B cell (primary cell): ENCODE data around the gene TSEN34. TPM values are rescaled to one million over a fixed set of nuclear protein-coding genes. Genes with fewer than 3 reads are reported as not detected.
A peak's percentile ranks its signal among the peaks of the same experiment; 100 is the strongest.

Source experiments
- ATAC-seq: fragments of 200-7000 bp; cut with Tn5 transposase; one replicate; pipeline ENCODE4 v1.10.0; 2021; ENCODE audit warnings: low read depth, mild to moderate bottlenecking, moderate number of reproducible peaks, moderate library complexity
- CTCF ChIA-PET: fragments of 350-600 bp; sonication (Branson Sonifier 250); formaldehyde crosslinking; loops from one replicate; lab custom pipeline; 2021; ENCODE audit warnings: antibody characterized with exemption, inconsistent platforms; lab: Charles Lee
- POLR2A ChIA-PET: fragments of 350-600 bp; sonication (Branson Sonifier 250); formaldehyde crosslinking; loops from one replicate; lab custom pipeline; 2021; ENCODE audit warnings: antibody characterized with exemption; lab: Charles Lee
- DNase-seq: peaks from one replicate; pipeline ENCODE4 v3.0.0; 2013
- H2AFZ ChIP-seq: 2 replicates; pipeline ENCODE4 v1.6.1; 2012; ENCODE audit warnings: mild to moderate bottlenecking, low read depth, low read length; ENCODE audit not compliant: insufficient read depth, poor library complexity, severe bottlenecking
- H3K27ac ChIP-seq, 2 donors: 1 replicate in 1 of 2; 2 replicates in 1 of 2; pipeline ENCODE4 v1.5.1; 2012 to 2013; ENCODE audit warnings: low read length in 2 of 2, mild to moderate bottlenecking in 2 of 2, moderate library complexity in 1 of 2
- H3K27me3 ChIP-seq, 4 experiments: fragments of 200-600 bp in 1 of 4; sonication (generic) in 1 of 4; replicated peaks in 1 of 4; 1 replicate in 2 of 4; 2 replicates in 2 of 4; pipeline versions ENCODE4 v1.6.1 to v1.7.0; 2013 to 2016; ENCODE audit warnings: low read length in 3 of 4, mild to moderate bottlenecking in 2 of 4, mixed read lengths in 1 of 4, moderate library complexity in 1 of 4; ENCODE audit not compliant: insufficient read depth in 4 of 4, control insufficient read depth in 3 of 4; ENCODE audit errors: control extremely low read depth in 1 of 4
- H3K36me3 ChIP-seq, 2 experiments: replicated peaks in 1 of 2; 1 replicate in 1 of 2; 2 replicates in 1 of 2; pipeline versions ENCODE4 v1.6.1 to v1.7.1; 2013; ENCODE audit warnings: low read length in 1 of 2; ENCODE audit not compliant: insufficient read depth in 2 of 2, control insufficient read depth in 1 of 2; ENCODE audit errors: control extremely low read depth in 1 of 2, extremely low read depth in 1 of 2
- H3K4me1 ChIP-seq, 2 donors: fragments of 200-600 bp in 1 of 2; sonication (generic) in 1 of 2; 1 replicate in 1 of 2; 2 replicates in 1 of 2; pipeline versions ENCODE4 v1.5.1 to v1.6.1; 2013 to 2017; ENCODE audit warnings: low read length in 2 of 2; ENCODE audit not compliant: control insufficient read depth in 2 of 2, insufficient read depth in 2 of 2
- H3K4me2 ChIP-seq: replicated peaks from 2 replicates; pipeline ENCODE3; 2012; ENCODE audit warnings: mild to moderate bottlenecking, low read depth, low read length; ENCODE audit not compliant: poor library complexity, severe bottlenecking
- H3K4me3 ChIP-seq, 5 experiments: fragments of 200-600 bp in 1 of 5; sonication (generic) in 1 of 5; 1 replicate in 3 of 5; 2 replicates in 2 of 5; pipeline versions ENCODE4 v1.5.1 to v1.7.0; 2011 to 2016; ENCODE audit warnings: low read length in 4 of 5, mild to moderate bottlenecking in 4 of 5, low read depth in 2 of 5, control low read depth in 1 of 5, moderate library complexity in 1 of 5; ENCODE audit not compliant: insufficient read depth in 1 of 5; ENCODE audit errors: control extremely low read depth in 1 of 5, extremely low read depth in 1 of 5
- H3K79me2 ChIP-seq: fragments of 200-600 bp; sonication (generic); one replicate; pipeline ENCODE4 v1.6.0; 2016; ENCODE audit warnings: low read length; ENCODE audit not compliant: control insufficient read depth, insufficient read depth
- H3K9ac ChIP-seq: fragments of 200-600 bp; sonication (generic); 2 replicates; pipeline ENCODE4 v1.6.1; 2017; ENCODE audit warnings: mild to moderate bottlenecking, low read length, moderate library complexity
- H3K9me3 ChIP-seq, 3 donors: one replicate each; pipeline versions ENCODE4 v1.6.1 to v1.7.1; 2013; ENCODE audit warnings: low read length in 2 of 3; ENCODE audit not compliant: control insufficient read depth in 2 of 3, insufficient read depth in 1 of 3; ENCODE audit errors: control extremely low read depth in 1 of 3
- H4K20me1 ChIP-seq: 2 replicates; pipeline ENCODE4 v1.6.0; 2012; ENCODE audit warnings: mild to moderate bottlenecking, low read length; ENCODE audit not compliant: insufficient read depth, control insufficient read depth, poor library complexity, severe bottlenecking
- H3K27ac Mint-ChIP-seq: one replicate; pipeline ENCODE4 v1.8.0; 2021; ENCODE audit warnings: mixed read lengths
- H3K27me3 Mint-ChIP-seq: one replicate; pipeline ENCODE4 v1.8.0; 2021; ENCODE audit warnings: mixed read lengths
- H3K4me1 Mint-ChIP-seq: one replicate; pipeline ENCODE4 v1.8.0; 2021; ENCODE audit warnings: mixed read lengths
- H3K4me3 Mint-ChIP-seq: one replicate; pipeline ENCODE4 v1.8.0; 2021; ENCODE audit warnings: mixed read lengths
- H3K9me3 Mint-ChIP-seq: one replicate; pipeline ENCODE4 v1.8.0; 2022; ENCODE audit warnings: mixed read lengths; ENCODE audit not compliant: insufficient read depth
- EZH2 ChIP-seq: IDR thresholded peaks from 2 replicates; pipeline ENCODE4 v1.6.1; 2012; ENCODE audit warnings: borderline replicate concordance, low read depth, mild to moderate bottlenecking, moderate library complexity, low read length; ENCODE audit not compliant: insufficient read depth, poor library complexity, severe bottlenecking
- WGBS: methylation state at CpG from one replicate; pipeline ENCODE4 v1.1.5; 2013; ENCODE audit warnings: missing lambda C conversion rate; ENCODE audit not compliant: insufficient coverage; 5-methylcytosine and 5-hydroxymethylcytosine counted together
- intact Hi-C: fragments of 100-400 bp; cut with micrococcal nuclease; formaldehyde crosslinking; loops from one replicate; pipeline ENCODE4 v1.10.0; 2022
- polyA plus RNA-seq: library from polyadenylated mRNA; depleted of rRNA; stranded (reverse); fragments of >200 nt; gene quantifications from 2 replicates; pipeline ENCODE4 v1.2.3, GENCODE V29; 2012
- total RNA-seq, 2 donors: library from RNA; stranded (reverse); fragments of 120-200 nt in 1 of 2; gene quantifications; 1 replicate in 1 of 2; 2 replicates in 1 of 2; pipeline versions ENCODE4 v1.2.3 to v1.2.4, GENCODE V29; 2013 to 2022
- TF ChIP-seq, protein P1 (sequence below): fragments of 200-600 bp; IDR thresholded peaks from one replicate; pipeline ENCODE4 v1.8.0; 2022; ENCODE audit warnings: antibody characterized with exemption, mild to moderate bottlenecking

Gene TSEN34
- total and polyA plus RNA-seq, 2 donors (not counting 1 experiment from before 2014, with no cell fraction given), result 17.6 to 25.1 TPM

DNA sequence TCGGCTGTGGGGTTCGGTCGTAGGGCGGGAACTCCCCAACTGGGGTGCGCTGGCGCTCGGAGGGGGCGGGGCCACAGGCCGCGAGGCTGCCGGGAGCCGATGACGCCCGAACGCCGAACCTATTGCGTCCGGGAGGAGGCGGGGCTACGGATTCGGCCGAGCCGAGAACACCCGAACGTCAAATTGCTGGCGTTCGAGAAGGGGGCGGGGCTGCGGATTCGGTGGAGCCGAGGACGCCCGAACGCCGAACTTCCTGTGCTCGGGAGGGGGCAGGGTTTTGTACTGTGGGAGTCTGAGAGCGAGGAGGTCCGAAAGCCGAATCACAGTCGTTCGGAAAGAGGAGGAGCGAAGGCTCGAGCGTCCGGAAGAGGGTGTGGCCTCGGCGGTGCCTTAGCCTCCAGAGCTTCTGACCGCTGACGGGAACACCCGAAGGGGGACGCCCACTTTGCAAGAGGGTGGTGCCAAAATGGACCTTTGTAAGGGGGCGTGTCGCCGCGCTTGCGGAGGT, 551 bp upstream of the TSEN34 start:
- Histone ChIP-seq H4K20me1 (peaks cover 19% of the 10 kb centered on the region), H2AFZ (peak overlapping the region; percentile 86), H3K27ac (peak overlapping the region; percentile 96 to 99), H3K4me3 (peak overlapping the region; percentile 27 to 87 (median 81)), H3K4me1 (peaks cover 18 to 22% of the 10 kb centered on the region in 2 donors), H3K36me3 (peaks cover 0 to 22% of the 10 kb centered on the region in 2 experiments), H3K9me3 (no peaks in the 10 kb centered on the region), H3K4me2 (peak overlapping the region; percentile 99), H3K79me2 (peaks cover 20% of the 10 kb centered on the region), H3K27me3 (no peaks in the 10 kb centered on the region), H3K9ac (peak overlapping the region; percentile 83)
- Mint-ChIP-seq H3K4me1 (peaks cover 32% of the 10 kb centered on the region), H3K27me3 (no peaks in the 10 kb centered on the region), H3K4me3 (peak overlapping the region; percentile 94), H3K9me3 (no peaks in the 10 kb centered on the region), H3K27ac (peak overlapping the region; percentile 99)
- TF ChIP-seq, protein P1, sequence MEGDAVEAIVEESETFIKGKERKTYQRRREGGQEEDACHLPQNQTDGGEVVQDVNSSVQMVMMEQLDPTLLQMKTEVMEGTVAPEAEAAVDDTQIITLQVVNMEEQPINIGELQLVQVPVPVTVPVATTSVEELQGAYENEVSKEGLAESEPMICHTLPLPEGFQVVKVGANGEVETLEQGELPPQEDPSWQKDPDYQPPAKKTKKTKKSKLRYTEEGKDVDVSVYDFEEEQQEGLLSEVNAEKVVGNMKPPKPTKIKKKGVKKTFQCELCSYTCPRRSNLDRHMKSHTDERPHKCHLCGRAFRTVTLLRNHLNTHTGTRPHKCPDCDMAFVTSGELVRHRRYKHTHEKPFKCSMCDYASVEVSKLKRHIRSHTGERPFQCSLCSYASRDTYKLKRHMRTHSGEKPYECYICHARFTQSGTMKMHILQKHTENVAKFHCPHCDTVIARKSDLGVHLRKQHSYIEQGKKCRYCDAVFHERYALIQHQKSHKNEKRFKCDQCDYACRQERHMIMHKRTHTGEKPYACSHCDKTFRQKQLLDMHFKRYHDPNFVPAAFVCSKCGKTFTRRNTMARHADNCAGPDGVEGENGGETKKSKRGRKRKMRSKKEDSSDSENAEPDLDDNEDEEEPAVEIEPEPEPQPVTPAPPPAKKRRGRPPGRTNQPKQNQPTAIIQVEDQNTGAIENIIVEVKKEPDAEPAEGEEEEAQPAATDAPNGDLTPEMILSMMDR, result no peak
- no peak for TF ChIP-seq EZH2
- ChIA-PET POLR2A (interaction anchor here (0.6 to 4.5 kb wide), 8 partner anchors 11 to 258 kb away, joined by 3 to 73 read pairs (median 4); partner anchors contain the start of genes CNOT3, LENG1, LENG8 and PRPF31), CTCF (interaction anchor here (0.6 to 4.7 kb wide), 5 partner anchors 10 to 79 kb away, joined by 3 to 50 read pairs (median 6); partner anchors contain the start of genes LENG1, RPS9 and TMC4)
- DNase-seq, result peak; percentile 100
- intact Hi-C loops, result loop anchor here (1.0 kb wide), 6 partner anchors 10 to 274 kb away; partner anchors contain the start of genes CNOT3, LENG1, NDUFA3 and PRPF31
- 0% methylated on average over 56 of the region's 56 CpGs for WGBS
- peak; percentile 54 for ATAC-seq
